Kidney epithelial cell (primary cell): ENCODE measurements around the gene SYNGR1. TPM values are rescaled to one million over a fixed set of nuclear protein-coding genes. Genes with fewer than 3 reads are reported as not detected.

Source experiments
- DNase-seq: peaks from one replicate; pipeline ENCODE4 v3.0.0-alpha.2; 2010; ENCODE audit warnings: low read depth
- H3K27me3 ChIP-seq: 2 replicates; pipeline ENCODE4 v1.6.0; 2011; ENCODE audit warnings: low read length; ENCODE audit not compliant: control insufficient read depth, insufficient read depth
- H3K36me3 ChIP-seq: 2 replicates; pipeline ENCODE4 v1.5.1; 2011; ENCODE audit warnings: low read length; ENCODE audit not compliant: control insufficient read depth, insufficient read depth
- H3K4me3 ChIP-seq: 2 replicates; pipeline ENCODE4 v1.5.1; 2011; ENCODE audit warnings: low read depth, mild to moderate bottlenecking, control low read depth, low read length
- total RNA-seq: library from RNA; depleted of rRNA; stranded (reverse); fragments of >200 nt; gene quantifications from 2 replicates; pipeline ENCODE4 v1.2.3, GENCODE V29; 2015
- TF ChIP-seq, protein P1 (sequence below): IDR thresholded peaks from 2 replicates; pipeline ENCODE4 v1.5.1; 2011; ENCODE audit warnings: mild to moderate bottlenecking, moderate library complexity, low read length, control low read depth, inconsistent platforms; ENCODE audit not compliant: insufficient read depth, poor library complexity, severe bottlenecking

SYNGR1 gene
- total RNA-seq, 1 donor from 2014 or later: 2.0 TPM

GRCh38 chr22:39360674-39361413 lies 11.1 kb downstream of the SYNGR1 start:
- no peak overlapping the region for H3K4me3 ChIP-seq
- peak; percentile 21 for DNase-seq

GRCh38 chr22:39361496-39361895 lies 11.7 kb downstream of the SYNGR1 start:
- no peak overlapping the region for H3K4me3 ChIP-seq
- no peaks in the 10 kb centered on the region for H3K27me3 ChIP-seq
- no peak for DNase-seq
- H3K36me3 ChIP-seq: no peaks in the 10 kb centered on the region
- TF ChIP-seq, protein P1, sequence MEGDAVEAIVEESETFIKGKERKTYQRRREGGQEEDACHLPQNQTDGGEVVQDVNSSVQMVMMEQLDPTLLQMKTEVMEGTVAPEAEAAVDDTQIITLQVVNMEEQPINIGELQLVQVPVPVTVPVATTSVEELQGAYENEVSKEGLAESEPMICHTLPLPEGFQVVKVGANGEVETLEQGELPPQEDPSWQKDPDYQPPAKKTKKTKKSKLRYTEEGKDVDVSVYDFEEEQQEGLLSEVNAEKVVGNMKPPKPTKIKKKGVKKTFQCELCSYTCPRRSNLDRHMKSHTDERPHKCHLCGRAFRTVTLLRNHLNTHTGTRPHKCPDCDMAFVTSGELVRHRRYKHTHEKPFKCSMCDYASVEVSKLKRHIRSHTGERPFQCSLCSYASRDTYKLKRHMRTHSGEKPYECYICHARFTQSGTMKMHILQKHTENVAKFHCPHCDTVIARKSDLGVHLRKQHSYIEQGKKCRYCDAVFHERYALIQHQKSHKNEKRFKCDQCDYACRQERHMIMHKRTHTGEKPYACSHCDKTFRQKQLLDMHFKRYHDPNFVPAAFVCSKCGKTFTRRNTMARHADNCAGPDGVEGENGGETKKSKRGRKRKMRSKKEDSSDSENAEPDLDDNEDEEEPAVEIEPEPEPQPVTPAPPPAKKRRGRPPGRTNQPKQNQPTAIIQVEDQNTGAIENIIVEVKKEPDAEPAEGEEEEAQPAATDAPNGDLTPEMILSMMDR: no peak

More at GRCh38 chr22:39360674-39361413, 11.1 kb downstream of the SYNGR1 start:
- TF ChIP-seq, protein P1: no peak
- Histone ChIP-seq H3K27me3 (no peaks in the 10 kb centered on the region), H3K36me3 (no peaks in the 10 kb centered on the region)

DNA sequence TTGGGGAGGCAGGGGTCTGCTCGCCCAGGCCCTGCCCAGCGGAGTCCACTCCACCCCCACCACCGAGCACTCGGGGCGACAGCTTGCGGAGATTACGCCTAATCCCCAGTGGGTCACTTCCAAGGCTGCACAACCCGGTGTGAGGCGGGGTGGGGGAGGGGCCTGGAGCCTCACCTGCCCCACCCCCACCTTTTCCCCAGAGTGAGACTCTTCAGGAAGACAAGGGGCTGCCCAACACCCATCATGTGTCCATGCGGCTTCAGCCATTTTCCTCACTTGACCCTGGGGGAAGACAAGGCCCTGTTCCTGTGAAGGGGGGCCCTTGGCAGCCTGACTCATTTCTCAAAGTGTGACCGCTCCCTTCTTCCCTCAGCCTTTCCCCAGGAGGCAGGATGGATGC lies 12.5 kb downstream of the SYNGR1 start:
- no peaks in the 10 kb centered on the region for H3K36me3 ChIP-seq
- H3K4me3 ChIP-seq: no peak overlapping the region
- DNase-seq: no peak
- TF ChIP-seq, protein P1: no peak
- H3K27me3 ChIP-seq: no peaks in the 10 kb centered on the region

- Histone ChIP-seq H3K36me3 (no peaks in the 10 kb centered on the region), H3K4me3 (no peak overlapping the region), H3K27me3 (no peaks in the 10 kb centered on the region)
- DNase-seq: no peak
- TF ChIP-seq, protein P1: no peak
These were observed 13.1 kb downstream of the SYNGR1 start for GRCh38 chr22:39362932-39363331.

DNA sequence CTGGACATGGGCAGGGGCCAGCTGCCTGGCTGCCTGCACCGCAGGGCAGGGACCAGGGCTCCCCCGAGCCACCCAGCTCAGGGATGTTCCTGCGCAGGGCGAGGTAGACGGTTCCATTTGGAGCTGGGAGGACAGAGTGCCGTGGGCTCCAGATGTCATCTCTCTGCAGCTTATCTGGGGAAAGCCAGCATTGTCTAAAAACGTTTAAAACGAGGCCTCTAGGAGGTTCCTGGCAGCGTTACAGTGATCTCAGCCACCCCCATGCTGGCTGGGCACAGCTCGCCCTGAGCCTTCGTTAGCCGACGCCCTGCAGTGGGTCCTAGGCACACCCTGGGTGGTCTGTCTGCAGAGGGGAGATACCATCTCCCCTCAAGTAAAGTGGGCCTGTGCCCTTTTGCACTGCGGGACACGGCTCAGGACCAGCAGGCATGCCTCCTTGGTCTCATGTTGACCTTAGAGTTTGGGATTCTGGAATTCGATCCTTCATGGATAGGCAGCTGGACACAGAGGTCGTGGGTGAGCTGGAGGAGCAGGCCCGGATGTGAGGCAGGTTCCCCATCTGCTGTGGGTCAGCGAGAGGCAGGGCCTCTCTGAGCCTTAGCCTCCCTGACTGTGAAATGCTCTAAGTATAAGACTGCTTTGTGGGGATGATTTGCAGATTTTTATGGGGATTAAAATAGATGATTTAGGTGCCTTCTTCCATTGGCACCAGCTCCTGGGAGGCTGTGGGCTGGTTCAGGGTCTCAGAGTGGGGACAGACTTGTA lies 14.1 kb downstream of the SYNGR1 start:
- Histone ChIP-seq H3K4me3 (no peak overlapping the region), H3K27me3 (no peaks in the 10 kb centered on the region), H3K36me3 (no peaks in the 10 kb centered on the region)
- TF ChIP-seq, protein P1: no peak
- no peak for DNase-seq
